ENCODE results near the gene MT1A.

DNA sequence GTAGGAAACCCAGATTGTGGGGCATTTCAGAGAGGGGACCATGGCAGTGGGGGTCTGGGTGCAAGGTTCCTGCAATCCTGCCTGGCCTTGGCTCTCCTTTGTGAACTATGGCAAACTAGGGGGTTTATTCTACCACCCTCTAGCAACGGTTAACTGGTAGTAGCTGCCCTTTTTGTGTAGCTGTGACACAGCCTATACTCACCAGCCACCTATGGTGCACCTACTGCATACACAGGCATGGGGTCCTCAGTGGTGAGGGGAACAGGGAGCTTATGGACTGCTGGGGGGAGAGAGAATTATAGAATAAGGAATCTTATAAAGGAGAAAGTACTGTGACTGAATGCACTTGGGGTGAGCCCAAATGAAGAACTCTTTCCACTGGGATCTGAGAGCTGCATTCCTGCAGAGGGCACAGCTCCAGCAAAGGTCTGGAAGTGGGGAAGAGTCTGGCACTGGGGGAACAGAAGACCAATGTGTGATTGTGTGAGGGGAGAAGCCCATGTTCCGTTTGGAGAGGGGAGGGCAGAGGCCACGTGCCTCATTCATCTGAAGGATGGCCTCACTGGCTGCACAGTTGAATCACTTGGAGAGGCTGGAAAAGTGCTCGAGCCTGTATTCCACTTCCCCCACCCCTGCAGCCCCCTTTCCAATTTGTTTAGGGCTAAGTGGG lies 45.9 kb downstream of the MT1A start:
- no peak for TF ChIP-seq GATA2 (IDR thresholded peaks at IDR 0.05; ENCODE audit: low read depth, low read length)
- TF ChIP-seq GATA3 (IDR thresholded peaks at IDR 0.05; ENCODE audit: low read depth, low read length): no peak
